Pancreas (tissue), 10 donors: ENCODE results near the gene DDHD1. TPM values are rescaled to one million over a fixed set of nuclear protein-coding genes. Genes with fewer than 3 reads are reported as not detected.

Experiments used
- ATAC-seq, 4 donors: fragments of 200-7000 bp; cut with Tn5 transposase; one replicate each; pipeline versions ENCODE4 v1.8.0 to v1.9.1; 2020; ENCODE audit warnings: mild to moderate bottlenecking in 4 of 4, moderate library complexity in 4 of 4
- DNase-seq, 6 donors: peaks; one replicate each; pipeline ENCODE4 v3.0.0-alpha.2; 2020
- FAIRE-seq: peaks from 2 replicates; lab custom pipeline; 2012; peaks lifted over from hg19 to GRCh38; lab: Jason Lieb, UNC
- H3K27ac ChIP-seq, 4 donors: fragments of 200-600 bp; sonication (generic); 1 replicate in 3 of 4; 2 replicates in 1 of 4; pipeline versions ENCODE4 v1.5.0 to v1.8.0; 2020
- H3K27me3 ChIP-seq, 4 donors: fragments of 200-600 bp; one replicate each; pipeline ENCODE4 v1.8.0; 2021
- H3K36me3 ChIP-seq, 3 donors: fragments of 200-600 bp; sonication (generic) in 1 of 3; one replicate each; pipeline versions ENCODE4 v1.5.0 to v1.8.0; 2020 to 2021
- H3K4me1 ChIP-seq, 3 donors: fragments of 200-600 bp; one replicate each; pipeline ENCODE4 v1.8.0; 2021
- H3K4me3 ChIP-seq, 4 donors: fragments of 200-600 bp; sonication (generic) in 2 of 4; one replicate each; pipeline versions ENCODE4 v1.5.0 to v1.8.0; 2020 to 2021
- H3K9me3 ChIP-seq, 4 donors: fragments of 200-600 bp; one replicate each; pipeline ENCODE4 v1.8.0; 2021
- WGBS, 2 donors: extraction: QIAGEN DNeasy Blood & Tissue Kit; methylation state at CpG; one replicate each; pipeline ENCODE4 v1.1.7; 2013; 5-methylcytosine and 5-hydroxymethylcytosine counted together
- intact Hi-C, 3 donors: fragments of 100-400 bp; cut with DNase I; formaldehyde crosslinking; loops; one replicate each; pipeline versions ENCODE4 v1.11.1 to v1.14.2; 2022
- polyA plus RNA-seq, 2 donors: library from polyadenylated mRNA; stranded (reverse); fragments of 200-250 nt; gene quantifications; one replicate each; pipeline ENCODE4 v1.2.3, GENCODE V29; 2013
- total RNA-seq, 6 donors: library from RNA; stranded (reverse); fragmentation: NEBNext Ultra II Directional in 4 of 6; extraction: Animal tissue kit (Norgen Biotek cat#: 25700) in 4 of 6; gene quantifications; one replicate each; pipeline versions ENCODE4 v1.2.1 to v1.2.4, GENCODE V29; 2021 to 2023
- TF ChIP-seq, protein P1 (sequence below), 4 donors: fragments of 200-600 bp; sonication (generic) in 3 of 4; IDR thresholded peaks; one replicate each; pipeline versions ENCODE4 v1.5.0 to v1.8.0; 2021; ENCODE audit warnings: antibody characterized with exemption in 4 of 4
- donor health status: healthy with polysubstance abuse.
- donor health status: DM: no; HTN: no; CAD: no; lungs with moderate emphysema.
- donor health status: DM: no; HTN: no; CAD: no.
- donor health status: control.
- donor health status: control.
- donor health status: Bipolar disorder and iron deficiency.
- donor health status: DM: yes; HTN: yes; CAD: no.
- donor health status: DM: no; HTN: no; CAD: no.
- donor health status: DM: no; HTN: no; CAD: no.
- donor health status: DM: yes; HTN: yes; CAD: no.

Gene DDHD1
- total and polyA plus RNA-seq, 8 donors: 3.5 to 6.9 (median 4.7) TPM

DNA sequence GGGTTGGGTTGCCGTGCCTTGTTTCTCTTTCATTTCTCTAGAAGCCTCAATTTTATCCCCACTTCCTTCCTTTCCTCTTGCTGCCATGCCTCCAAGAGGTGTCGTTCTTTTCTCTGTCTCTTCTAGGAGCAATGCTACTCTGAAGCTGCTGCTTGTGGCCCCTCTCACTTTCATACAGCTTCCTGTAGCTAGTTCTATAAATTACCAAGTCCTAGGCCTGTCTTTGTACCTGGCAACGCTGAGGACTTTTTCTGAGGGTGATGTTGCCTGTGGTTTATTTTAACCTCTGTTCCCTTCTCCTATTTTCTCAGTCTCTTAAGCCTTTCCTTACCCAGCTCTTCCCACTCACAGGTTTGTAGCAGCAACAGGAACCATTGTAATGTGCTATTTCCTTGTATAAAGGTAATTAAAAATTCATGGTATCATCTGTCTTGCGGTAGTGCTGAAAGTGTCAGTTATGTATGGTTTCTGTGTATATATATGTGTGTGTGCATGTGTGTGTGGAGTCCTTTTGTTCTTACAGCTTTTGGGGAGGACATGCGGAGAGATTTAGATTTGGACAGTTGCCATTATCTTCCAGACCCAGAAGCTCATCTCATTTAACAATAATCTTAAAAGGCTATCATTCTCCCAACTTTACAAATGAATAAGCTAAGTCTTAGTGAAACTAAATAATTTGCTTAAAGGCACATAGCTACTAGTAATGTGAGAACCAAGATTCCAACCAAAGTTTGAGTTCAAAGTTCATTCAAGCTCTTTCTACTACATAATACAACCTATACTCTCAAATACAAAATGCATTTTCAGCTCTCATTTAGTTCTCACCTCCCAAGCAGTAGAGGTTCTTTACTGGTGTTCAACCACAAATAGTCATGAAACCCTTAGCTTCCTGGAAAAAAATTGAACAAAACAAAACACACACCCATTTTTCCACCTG, 43.8 kb downstream of the DDHD1 start:
- Histone ChIP-seq H3K9me3 (no peaks in the 10 kb centered on the region), H3K4me3 (no peak overlapping the region), H3K4me1 (no peaks in the 10 kb centered on the region), H3K27me3 (no peaks in the 10 kb centered on the region), H3K36me3 (no peaks in the 10 kb centered on the region), H3K27ac (no peak overlapping the region)
- ATAC-seq (no peak), DNase-seq (no peak), FAIRE-seq (no peak)
- intact Hi-C loops: no loop called here
- WGBS, 2 donors: 79 to 91% methylated on average over 5 of the region's 5 CpGs
- TF ChIP-seq, protein P1, sequence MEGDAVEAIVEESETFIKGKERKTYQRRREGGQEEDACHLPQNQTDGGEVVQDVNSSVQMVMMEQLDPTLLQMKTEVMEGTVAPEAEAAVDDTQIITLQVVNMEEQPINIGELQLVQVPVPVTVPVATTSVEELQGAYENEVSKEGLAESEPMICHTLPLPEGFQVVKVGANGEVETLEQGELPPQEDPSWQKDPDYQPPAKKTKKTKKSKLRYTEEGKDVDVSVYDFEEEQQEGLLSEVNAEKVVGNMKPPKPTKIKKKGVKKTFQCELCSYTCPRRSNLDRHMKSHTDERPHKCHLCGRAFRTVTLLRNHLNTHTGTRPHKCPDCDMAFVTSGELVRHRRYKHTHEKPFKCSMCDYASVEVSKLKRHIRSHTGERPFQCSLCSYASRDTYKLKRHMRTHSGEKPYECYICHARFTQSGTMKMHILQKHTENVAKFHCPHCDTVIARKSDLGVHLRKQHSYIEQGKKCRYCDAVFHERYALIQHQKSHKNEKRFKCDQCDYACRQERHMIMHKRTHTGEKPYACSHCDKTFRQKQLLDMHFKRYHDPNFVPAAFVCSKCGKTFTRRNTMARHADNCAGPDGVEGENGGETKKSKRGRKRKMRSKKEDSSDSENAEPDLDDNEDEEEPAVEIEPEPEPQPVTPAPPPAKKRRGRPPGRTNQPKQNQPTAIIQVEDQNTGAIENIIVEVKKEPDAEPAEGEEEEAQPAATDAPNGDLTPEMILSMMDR (IDR thresholded peaks at IDR 0.05): no peak

DNA sequence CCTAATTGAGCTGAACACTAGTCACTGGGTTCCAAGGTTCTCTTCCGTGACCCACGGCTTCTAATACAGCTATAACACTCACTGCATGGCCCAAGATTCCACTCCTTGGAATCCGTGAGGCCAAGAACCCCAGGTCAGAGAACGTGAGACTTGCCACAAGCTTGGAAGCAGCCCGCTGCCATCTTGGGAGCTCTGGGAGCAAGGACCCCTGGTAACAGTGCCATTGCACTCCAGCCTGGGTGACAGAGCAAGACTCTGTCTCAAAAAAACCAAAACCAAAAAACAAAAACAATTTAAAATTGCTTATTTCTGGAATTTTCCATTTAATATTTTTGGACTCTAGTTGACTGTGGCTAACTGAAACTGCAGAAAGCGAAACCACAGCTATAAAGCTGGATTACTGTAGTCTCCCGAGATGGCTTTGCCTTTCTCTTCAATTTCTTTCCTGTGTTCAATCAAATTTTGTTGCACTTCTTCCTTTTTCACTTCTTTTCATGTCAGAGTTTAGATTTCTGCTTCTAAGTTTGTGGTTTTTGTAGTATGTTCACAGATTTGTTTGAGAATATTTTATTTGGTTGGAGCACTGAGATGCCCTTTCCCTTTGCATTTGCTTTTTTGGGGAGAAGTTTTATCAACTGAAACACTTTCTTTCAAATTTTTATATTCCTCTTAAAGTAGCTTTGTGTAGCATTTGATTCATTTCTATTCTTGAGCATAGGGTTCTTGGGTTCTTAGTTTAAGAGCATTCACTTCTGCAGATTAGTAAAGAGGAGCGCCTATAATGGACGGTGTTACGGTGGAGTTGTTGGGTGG, 44.6 kb downstream of the DDHD1 start:
- 94 to 97% methylated on average over 10 of the region's 10 CpGs for WGBS, 2 donors
- H3K27ac ChIP-seq: no peak overlapping the region
- intact Hi-C loops: no loop called here
- H3K9me3 ChIP-seq: no peaks in the 10 kb centered on the region
- peak overlapping the region in 1 of 4 donors; percentile 2 for H3K4me3 ChIP-seq
- DNase-seq: no peak
- H3K27me3 ChIP-seq: no peaks in the 10 kb centered on the region
- H3K4me1 ChIP-seq: no peaks in the 10 kb centered on the region
- TF ChIP-seq, protein P1 (IDR thresholded peaks at IDR 0.05): no peak
- H3K36me3 ChIP-seq: no peaks in the 10 kb centered on the region
- FAIRE-seq: no peak
- ATAC-seq: peak in 2 of 4 donors; percentile 43 to 67

DNA sequence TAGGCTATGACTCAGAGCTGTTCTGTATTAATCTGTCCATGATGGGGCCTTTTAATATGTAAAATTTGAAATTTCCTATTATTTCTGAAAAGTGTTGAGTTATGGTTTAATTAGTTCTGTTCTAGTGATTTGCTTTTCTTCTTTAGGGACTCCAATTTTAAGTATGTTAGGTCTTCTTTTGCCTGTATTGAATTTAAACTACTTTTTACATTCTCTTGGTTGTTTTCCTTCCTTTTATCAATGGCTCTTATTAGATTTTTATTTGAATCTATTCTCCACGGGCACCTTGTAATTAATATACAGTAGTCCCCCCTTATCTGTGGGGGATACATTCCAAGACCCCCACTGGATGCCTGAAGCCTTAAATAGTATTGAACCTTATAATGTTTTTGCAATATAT, 46.4 kb downstream of the DDHD1 start:
- Histone ChIP-seq H3K4me1 (no peaks in the 10 kb centered on the region), H3K36me3 (no peaks in the 10 kb centered on the region), H3K4me3 (no peak overlapping the region), H3K27me3 (no peaks in the 10 kb centered on the region), H3K27ac (no peak overlapping the region), H3K9me3 (no peaks in the 10 kb centered on the region)
- FAIRE-seq: no peak
- no peak for DNase-seq
- intact Hi-C loops: no loop called here
- ATAC-seq: no peak
- TF ChIP-seq, protein P1 (IDR thresholded peaks at IDR 0.05): no peak
- WGBS, 2 donors: 83 to 97% methylated on average over 1 of the region's 1 CpG

DNA sequence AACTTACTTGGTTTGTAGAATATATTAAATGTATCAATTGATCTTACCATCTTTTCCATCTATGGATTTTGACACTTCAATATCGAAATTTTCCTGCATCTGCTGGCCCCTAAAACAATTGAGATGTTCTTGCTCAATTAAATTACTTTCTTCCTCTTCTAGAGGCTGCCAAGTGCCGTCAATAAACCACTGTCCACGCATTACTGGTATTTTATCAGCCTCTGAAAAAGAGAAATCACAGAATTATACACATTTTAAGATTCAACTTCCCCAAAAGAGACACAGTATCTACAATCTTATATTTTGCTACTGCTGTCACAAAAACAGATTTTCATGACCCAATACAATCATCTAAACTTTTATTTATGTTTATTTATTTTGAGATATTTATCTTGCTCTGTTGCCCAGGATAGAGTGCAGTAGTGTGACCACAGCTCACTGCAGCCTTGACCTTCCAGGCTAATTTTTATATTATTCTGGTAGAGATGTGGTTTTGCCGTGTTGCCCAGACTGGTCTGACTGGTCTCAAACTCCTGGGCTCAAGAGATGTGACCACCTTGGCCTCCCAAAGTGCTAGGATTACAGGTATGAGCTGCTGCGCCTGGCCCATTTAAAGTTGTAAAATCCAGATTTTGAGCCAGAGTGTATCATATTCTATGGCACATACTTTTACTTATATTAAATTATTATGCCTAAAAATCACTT, 49.3 kb downstream of the DDHD1 start:
- Histone ChIP-seq H3K27me3 (no peaks in the 10 kb centered on the region), H3K36me3 (no peaks in the 10 kb centered on the region), H3K4me1 (no peaks in the 10 kb centered on the region), H3K9me3 (no peaks in the 10 kb centered on the region), H3K4me3 (no peak overlapping the region), H3K27ac (no peak overlapping the region)
- DNase-seq (no peak), ATAC-seq (no peak), FAIRE-seq (no peak)
- 83% methylated on average over 5 of the region's 5 CpGs for whole genome bisulfite sequencing, 2 donors
- TF ChIP-seq, protein P1 (IDR thresholded peaks at IDR 0.05): no peak
- intact Hi-C loops: no loop called here
